WTC11 (cell line): Measurements from ENCODE around the gene TMEM184A. TPM values are rescaled to one million over a fixed set of nuclear protein-coding genes. Genes with fewer than 3 reads are reported as not detected.

Source experiments
- ATAC-seq: fragments of 200-7000 bp; cut with Tn5 transposase; 2 replicates; pipeline ENCODE4 v1.10.0; 2021; ENCODE audit warnings: mild to moderate bottlenecking, moderate library complexity
- CTCF ChIA-PET: fragments of 300-600 bp; sonication (Branson Sonifier 250); formaldehyde crosslinking; loops from one replicate; lab custom pipeline; 2021; ENCODE audit warnings: antibody characterized with exemption; lab: Charles Lee
- POLR2A ChIA-PET: fragments of 350-600 bp; sonication (Branson Sonifier 250); formaldehyde crosslinking; loops from one replicate; lab custom pipeline; 2021; ENCODE audit warnings: antibody characterized with exemption; lab: Charles Lee
- DNase-seq: peaks from one replicate; pipeline ENCODE4 v3.0.0; 2021; ENCODE audit warnings: low spot score
- H3K27ac Mint-ChIP-seq: 2 replicates; pipeline ENCODE4 v1.8.0; 2021; ENCODE audit warnings: mixed read lengths
- H3K27me3 Mint-ChIP-seq: 2 replicates; pipeline ENCODE4 v1.8.0; 2021; ENCODE audit warnings: low read depth, mild to moderate bottlenecking, moderate library complexity, mixed read lengths
- H3K36me3 Mint-ChIP-seq: 2 replicates; pipeline ENCODE4 v1.8.0; 2021; ENCODE audit warnings: mixed read lengths
- H3K4me1 Mint-ChIP-seq: 2 replicates; pipeline ENCODE4 v1.8.0; 2022; ENCODE audit warnings: mixed read lengths
- H3K4me3 Mint-ChIP-seq: 2 replicates; pipeline ENCODE4 v1.8.0; 2021; ENCODE audit warnings: mild to moderate bottlenecking, moderate library complexity, mixed read lengths
- H3K9me3 Mint-ChIP-seq: 2 replicates; pipeline ENCODE4 v1.8.0; 2021; ENCODE audit warnings: mixed read lengths
- CBFB ChIP-seq: sonication (generic); formaldehyde crosslinking; IDR thresholded peaks from 2 replicates; pipeline ENCODE4 v1.8.1; 2022; ENCODE audit warnings: mild to moderate bottlenecking, low read depth, missing genetic modification reagents
- CDX4 ChIP-seq: fragments of 250-450 bp; sonication (Bioruptor Pico); IDR thresholded peaks from 2 replicates; pipeline ENCODE4 v1.9.0; 2021; ENCODE audit warnings: moderate library complexity, mild to moderate bottlenecking, inconsistent platforms, borderline replicate concordance
- CREB1 ChIP-seq: sonication (generic); formaldehyde crosslinking; IDR thresholded peaks from 2 replicates; pipeline ENCODE4 v1.8.0; 2023; ENCODE audit warnings: mild to moderate bottlenecking, missing genetic modification reagents
- CREM ChIP-seq: sonication (generic); formaldehyde crosslinking; IDR thresholded peaks from 2 replicates; pipeline ENCODE4 v1.8.1; 2022; ENCODE audit warnings: mild to moderate bottlenecking, missing genetic modification reagents, moderate library complexity
- ESRRA ChIP-seq: sonication (generic); formaldehyde crosslinking; IDR thresholded peaks from 2 replicates; pipeline ENCODE4 v1.8.1; 2022; ENCODE audit warnings: mild to moderate bottlenecking, missing genetic modification reagents, borderline replicate concordance
- MAX ChIP-seq: sonication (generic); formaldehyde crosslinking; IDR thresholded peaks from 2 replicates; pipeline ENCODE4 v1.8.0; 2022; ENCODE audit warnings: mild to moderate bottlenecking, missing genetic modification reagents
- OVOL2 ChIP-seq: fragments of 250-450 bp; sonication (Bioruptor Pico); IDR thresholded peaks from 2 replicates; pipeline ENCODE4 v1.9.0; 2021; ENCODE audit warnings: mild to moderate bottlenecking, borderline replicate concordance
- ZNF138 ChIP-seq: sonication (generic); formaldehyde crosslinking; conservative IDR thresholded peaks from 2 replicates; pipeline ENCODE4 v1.8.1; 2022; ENCODE audit warnings: mild to moderate bottlenecking, moderate library complexity, missing genetic modification reagents
- ZNF423 ChIP-seq: fragments of 250-450 bp; sonication (Bioruptor Pico); IDR thresholded peaks from 2 replicates; pipeline ENCODE4 v2.1.2; 2022; ENCODE audit warnings: mild to moderate bottlenecking, moderate library complexity
- ZNF532 ChIP-seq: fragments of 250-450 bp; sonication (Bioruptor Pico); IDR thresholded peaks from 2 replicates; pipeline ENCODE4 v1.9.0; 2021; ENCODE audit warnings: mild to moderate bottlenecking, borderline replicate concordance
- total RNA-seq: library from RNA; stranded (reverse); gene quantifications from 3 replicates; pipeline ENCODE4 v1.2.3, GENCODE V29; 2021
- TF ChIP-seq, protein P1 (sequence below): sonication (generic); formaldehyde crosslinking; IDR thresholded peaks from 2 replicates; pipeline ENCODE4 v1.8.0; 2022; ENCODE audit warnings: missing genetic modification reagents
- TF ChIP-seq, protein P2 (sequence below): sonication (generic); formaldehyde crosslinking; IDR thresholded peaks from 2 replicates; pipeline ENCODE4 v1.8.1; 2023; ENCODE audit warnings: mild to moderate bottlenecking, missing genetic modification reagents, moderate library complexity
- TF ChIP-seq, protein P3 (sequence below): sonication (generic); formaldehyde crosslinking; IDR thresholded peaks from 2 replicates; pipeline ENCODE4 v1.8.0; 2023; ENCODE audit warnings: missing genetic modification reagents

TMEM184A gene
- total RNA-seq, 1 experiment from 2014 or later = 1.4 TPM

DNA sequence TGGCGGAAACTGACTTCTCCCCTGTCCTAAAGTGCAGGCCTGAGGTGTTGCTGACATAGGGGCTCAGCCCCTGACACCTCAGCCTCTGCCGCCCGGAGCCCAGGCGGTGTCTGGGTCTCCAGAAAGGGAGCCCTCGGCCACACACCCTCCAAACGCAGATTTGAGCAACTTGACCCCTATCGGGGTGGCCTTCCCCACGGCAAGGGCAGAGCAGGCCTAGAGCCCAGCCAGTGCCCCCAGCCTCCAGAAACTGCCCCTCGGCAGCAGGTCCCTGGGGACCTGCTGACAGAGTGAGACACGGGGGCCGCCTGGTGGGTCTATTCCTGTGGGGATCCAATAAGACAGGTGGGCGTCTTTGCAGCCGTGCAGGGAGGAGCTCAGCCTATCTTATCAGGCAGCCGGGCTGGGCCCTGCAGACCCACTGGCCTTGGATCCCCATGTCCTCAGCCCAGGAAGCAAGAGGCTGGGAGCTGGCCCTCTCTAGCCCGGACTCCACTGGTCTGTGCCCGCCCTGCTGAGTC, 11.0 kb downstream of the TMEM184A start (continued):
- TF ChIP-seq, protein P1, sequence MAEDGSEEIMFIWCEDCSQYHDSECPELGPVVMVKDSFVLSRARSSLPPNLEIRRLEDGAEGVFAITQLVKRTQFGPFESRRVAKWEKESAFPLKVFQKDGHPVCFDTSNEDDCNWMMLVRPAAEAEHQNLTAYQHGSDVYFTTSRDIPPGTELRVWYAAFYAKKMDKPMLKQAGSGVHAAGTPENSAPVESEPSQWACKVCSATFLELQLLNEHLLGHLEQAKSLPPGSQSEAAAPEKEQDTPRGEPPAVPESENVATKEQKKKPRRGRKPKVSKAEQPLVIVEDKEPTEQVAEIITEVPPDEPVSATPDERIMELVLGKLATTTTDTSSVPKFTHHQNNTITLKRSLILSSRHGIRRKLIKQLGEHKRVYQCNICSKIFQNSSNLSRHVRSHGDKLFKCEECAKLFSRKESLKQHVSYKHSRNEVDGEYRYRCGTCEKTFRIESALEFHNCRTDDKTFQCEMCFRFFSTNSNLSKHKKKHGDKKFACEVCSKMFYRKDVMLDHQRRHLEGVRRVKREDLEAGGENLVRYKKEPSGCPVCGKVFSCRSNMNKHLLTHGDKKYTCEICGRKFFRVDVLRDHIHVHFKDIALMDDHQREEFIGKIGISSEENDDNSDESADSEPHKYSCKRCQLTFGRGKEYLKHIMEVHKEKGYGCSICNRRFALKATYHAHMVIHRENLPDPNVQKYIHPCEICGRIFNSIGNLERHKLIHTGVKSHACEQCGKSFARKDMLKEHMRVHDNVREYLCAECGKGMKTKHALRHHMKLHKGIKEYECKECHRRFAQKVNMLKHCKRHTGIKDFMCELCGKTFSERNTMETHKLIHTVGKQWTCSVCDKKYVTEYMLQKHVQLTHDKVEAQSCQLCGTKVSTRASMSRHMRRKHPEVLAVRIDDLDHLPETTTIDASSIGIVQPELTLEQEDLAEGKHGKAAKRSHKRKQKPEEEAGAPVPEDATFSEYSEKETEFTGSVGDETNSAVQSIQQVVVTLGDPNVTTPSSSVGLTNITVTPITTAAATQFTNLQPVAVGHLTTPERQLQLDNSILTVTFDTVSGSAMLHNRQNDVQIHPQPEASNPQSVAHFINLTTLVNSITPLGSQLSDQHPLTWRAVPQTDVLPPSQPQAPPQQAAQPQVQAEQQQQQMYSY (CRISPR knock-in tag) = no peak
- no peak for TF ChIP-seq ZNF138
- TF ChIP-seq, protein P2, sequence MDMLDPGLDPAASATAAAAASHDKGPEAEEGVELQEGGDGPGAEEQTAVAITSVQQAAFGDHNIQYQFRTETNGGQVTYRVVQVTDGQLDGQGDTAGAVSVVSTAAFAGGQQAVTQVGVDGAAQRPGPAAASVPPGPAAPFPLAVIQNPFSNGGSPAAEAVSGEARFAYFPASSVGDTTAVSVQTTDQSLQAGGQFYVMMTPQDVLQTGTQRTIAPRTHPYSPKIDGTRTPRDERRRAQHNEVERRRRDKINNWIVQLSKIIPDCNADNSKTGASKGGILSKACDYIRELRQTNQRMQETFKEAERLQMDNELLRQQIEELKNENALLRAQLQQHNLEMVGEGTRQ (CRISPR knock-in tag) = no peak

- ChIA-PET POLR2A (no interaction called here), CTCF (interaction anchor here (1.5 to 2.7 kb wide), 3 partner anchors 12 to 39 kb away, joined by 3 to 7 read pairs (median 6); partner anchors contain the start of gene TMEM184A)
- Mint-ChIP-seq H3K4me3 (no peak overlapping the region), H3K27me3 (no peaks in the 10 kb centered on the region), H3K36me3 (no peaks in the 10 kb centered on the region), H3K4me1 (no peaks in the 10 kb centered on the region), H3K27ac (no peak overlapping the region), H3K9me3 (no peaks in the 10 kb centered on the region)
- no peak for DNase-seq
- no peak for ATAC-seq
- TF ChIP-seq CBFB (no peak), ZNF138 (no peak), ZNF423 (no peak), OVOL2 (CRISPR knock-in tag) (no peak), CREM (no peak), ZNF532 (no peak), MAX (CRISPR knock-in tag) (no peak)
- TF ChIP-seq, protein P3, sequence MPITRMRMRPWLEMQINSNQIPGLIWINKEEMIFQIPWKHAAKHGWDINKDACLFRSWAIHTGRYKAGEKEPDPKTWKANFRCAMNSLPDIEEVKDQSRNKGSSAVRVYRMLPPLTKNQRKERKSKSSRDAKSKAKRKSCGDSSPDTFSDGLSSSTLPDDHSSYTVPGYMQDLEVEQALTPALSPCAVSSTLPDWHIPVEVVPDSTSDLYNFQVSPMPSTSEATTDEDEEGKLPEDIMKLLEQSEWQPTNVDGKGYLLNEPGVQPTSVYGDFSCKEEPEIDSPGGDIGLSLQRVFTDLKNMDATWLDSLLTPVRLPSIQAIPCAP (CRISPR knock-in tag) = no peak
These were observed 11.7 kb downstream of the TMEM184A start for GRCh38 chr7:1544178-1544895.

DNA sequence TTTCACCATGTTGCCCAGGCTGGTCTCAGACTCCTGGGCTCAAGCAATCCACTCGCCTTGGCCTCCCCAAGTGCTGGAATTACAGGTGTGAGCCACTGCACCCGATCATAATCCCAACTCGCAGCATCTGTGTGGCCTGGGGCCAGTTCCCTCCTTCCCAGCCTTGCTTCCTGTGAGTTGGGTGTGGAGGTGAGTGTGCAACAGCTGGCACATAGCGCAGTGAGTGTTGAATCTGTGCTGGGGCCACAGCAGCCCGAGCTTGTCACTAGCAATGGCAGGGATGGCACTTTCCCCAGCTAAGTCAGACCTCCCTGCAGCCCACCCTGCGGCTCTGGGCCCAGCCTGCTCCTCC, 12.2 kb downstream of the TMEM184A start:
- no peaks in the 10 kb centered on the region for H3K9me3 Mint-ChIP-seq
- DNase-seq (no peak), ATAC-seq (no peak)
- TF ChIP-seq CDX4 (CRISPR knock-in tag) (no peak), ESRRA (CRISPR knock-in tag) (no peak), CREB1 (no peak)
- TF ChIP-seq, protein P2 (CRISPR knock-in tag) = no peak
- no peaks in the 10 kb centered on the region for H3K36me3 Mint-ChIP-seq
- no peak overlapping the region for H3K4me3 Mint-ChIP-seq
- H3K4me1 Mint-ChIP-seq = no peaks in the 10 kb centered on the region
- CTCF ChIA-PET = interaction anchor here (2.7 kb wide), 1 partner anchor 14 kb away, joined by 6 read pairs; no protein-coding TSS in a partner anchor
- POLR2A ChIA-PET = no interaction called here
- no peaks in the 10 kb centered on the region for H3K27me3 Mint-ChIP-seq
- H3K27ac Mint-ChIP-seq = no peak overlapping the region
